HG03469 (cell line): Measurements from ENCODE around the gene CIZ1.
"Not testable (repeated sequence)": the region's sequence is repeated elsewhere in the genome, so short reads cannot be mapped to it uniquely, and the experiment has no call there.

Experiments
- ATAC-seq: cut with Tn5 transposase; IDR thresholded peaks from one replicate; pipeline ENCODE4 v1.9.1; 2021; ENCODE audit warnings: mild to moderate bottlenecking, moderate library complexity, moderate number of reproducible peaks; ENCODE audit not compliant: unreplicated experiment

The CIZ1 gene

GRCh38 chr9:128192601-128193371, 1.4 kb upstream of the CIZ1 start:
- no peak for ATAC-seq

GRCh38 chr9:128190516-128191405, 611 bp downstream of the CIZ1 start:
- no peak for ATAC-seq

- no peak for ATAC-seq
Measured at GRCh38 chr9:128190013-128190412, 1.4 kb downstream of the CIZ1 start.

- no peak for ATAC-seq
Measured at GRCh38 chr9:128188209-128188608, 3.2 kb downstream of the CIZ1 start.

- ATAC-seq: no peak
Measured at GRCh38 chr9:128187361-128187760, 4.0 kb downstream of the CIZ1 start.

- no peak for ATAC-seq
Measured at GRCh38 chr9:128185979-128186965, 5.1 kb downstream of the CIZ1 start.

GRCh38 chr9:128182893-128183588, 8.3 kb downstream of the CIZ1 start:
- no peak for ATAC-seq

GRCh38 chr9:128181480-128181879, 9.9 kb downstream of the CIZ1 start:
- not testable (repeated sequence) for ATAC-seq

- ATAC-seq: no peak
Measured at GRCh38 chr9:128180447-128180846, 10.9 kb downstream of the CIZ1 start.

- ATAC-seq: no peak
Measured at GRCh38 chr9:128180001-128180400, 11.4 kb downstream of the CIZ1 start.

GRCh38 chr9:128178806-128179431, 12.5 kb downstream of the CIZ1 start:
- ATAC-seq: no peak

GRCh38 chr9:128175726-128176125, 15.6 kb downstream of the CIZ1 start:
- no peak for ATAC-seq

- no peak for ATAC-seq
Measured at GRCh38 chr9:128175102-128175563, 16.2 kb downstream of the CIZ1 start.

- no peak for ATAC-seq
Measured at GRCh38 chr9:128174062-128174461, 17.3 kb downstream of the CIZ1 start.

GRCh38 chr9:128169925-128170324, 21.4 kb downstream of the CIZ1 start:
- no peak for ATAC-seq

- ATAC-seq: no peak
Measured at GRCh38 chr9:128169492-128169891, 21.9 kb downstream of the CIZ1 start.

- no peak for ATAC-seq
Measured at GRCh38 chr9:128168731-128169308, 22.6 kb downstream of the CIZ1 start.

GRCh38 chr9:128167209-128167608, 24.2 kb downstream of the CIZ1 start:
- ATAC-seq: no peak

- no peak for ATAC-seq
Measured at GRCh38 chr9:128166169-128166568, 25.2 kb downstream of the CIZ1 start.
